GM18858 (cell line): ENCODE results near the gene MRPL58.
"Not testable (repeated sequence)": the region's sequence is repeated elsewhere in the genome, so short reads cannot be mapped to it uniquely, and the experiment has no call there.

Experiments used
- ATAC-seq: cut with Tn5 transposase; IDR thresholded peaks from one replicate; pipeline ENCODE4 v1.9.1; 2021; ENCODE audit not compliant: unreplicated experiment

MRPL58 gene

GRCh38 chr17:75012096-75012345, 449 bp upstream of the MRPL58 start:
- ATAC-seq, result no peak

- ATAC-seq, result no peak
Measured at GRCh38 chr17:75013092-75013559, 656 bp downstream of the MRPL58 start.

GRCh38 chr17:75019146-75019545, 6.7 kb downstream of the MRPL58 start:
- ATAC-seq, result no peak

DNA sequence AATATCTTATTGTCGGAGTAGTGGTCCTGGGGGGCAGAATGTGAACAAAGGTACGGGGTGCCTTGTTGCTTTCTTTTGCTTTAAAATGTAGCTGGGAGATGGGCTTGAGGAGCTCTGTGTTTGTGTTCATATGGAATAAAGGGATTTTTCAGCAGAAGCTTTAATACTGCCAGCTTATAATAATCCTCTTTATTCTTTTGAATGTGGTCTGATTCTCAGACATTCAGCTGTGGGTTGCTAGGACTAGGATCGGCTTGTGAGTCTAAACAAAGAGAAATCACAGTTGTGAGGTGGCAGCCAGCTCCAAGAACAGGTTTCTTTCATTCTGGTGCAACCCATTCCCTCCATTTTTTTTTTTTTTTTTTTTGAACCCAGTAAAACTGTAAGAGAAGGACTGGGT, 7.2 kb downstream of the MRPL58 start:
- no peak for ATAC-seq

- no peak for ATAC-seq
Measured at GRCh38 chr17:75020331-75021110, 8.1 kb downstream of the MRPL58 start.

- no peak for ATAC-seq
Measured at GRCh38 chr17:75024686-75025397, 12.4 kb downstream of the MRPL58 start.

GRCh38 chr17:75025398-75025734, 12.9 kb downstream of the MRPL58 start:
- not testable (repeated sequence) for ATAC-seq

GRCh38 chr17:75026650-75027049, 14.2 kb downstream of the MRPL58 start:
- not testable (repeated sequence) for ATAC-seq

GRCh38 chr17:75030161-75030560, 17.7 kb downstream of the MRPL58 start:
- ATAC-seq, result no peak

DNA sequence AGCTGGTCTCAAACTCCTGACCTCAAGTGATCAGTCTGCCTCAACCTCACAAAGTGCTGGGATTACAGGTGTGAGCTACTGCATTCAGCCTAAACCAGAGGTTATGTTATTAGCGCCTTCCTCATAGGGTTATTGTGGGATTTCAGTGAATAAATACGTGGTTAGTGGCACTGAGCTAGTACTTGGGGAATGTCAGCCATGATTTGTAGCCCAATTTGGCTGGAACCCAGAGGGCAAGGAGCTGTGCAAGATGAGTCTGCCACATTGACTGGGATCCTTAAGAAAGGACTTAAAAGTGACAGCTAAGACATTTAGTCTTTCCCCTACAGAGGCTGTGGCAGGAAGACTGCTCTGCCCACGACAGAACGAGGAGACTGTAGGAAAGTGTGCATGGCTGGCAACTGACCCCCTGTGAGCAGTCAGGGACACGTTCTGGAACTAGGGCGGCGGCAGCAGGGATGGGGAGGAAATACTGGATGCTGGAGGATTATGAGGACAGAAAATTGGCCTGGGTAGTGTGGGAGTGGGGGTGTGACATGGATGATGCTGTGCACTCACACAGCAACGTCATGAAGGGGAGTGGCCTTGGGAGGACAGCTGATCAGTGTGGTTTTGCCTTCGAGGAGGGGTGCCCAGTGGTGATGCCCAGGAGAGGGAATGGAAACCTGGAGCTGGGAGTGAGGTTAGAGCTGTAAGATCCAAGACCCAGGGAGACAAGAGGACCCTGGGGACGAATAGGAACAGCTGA, 19.7 kb downstream of the MRPL58 start:
- ATAC-seq, result no peak

DNA sequence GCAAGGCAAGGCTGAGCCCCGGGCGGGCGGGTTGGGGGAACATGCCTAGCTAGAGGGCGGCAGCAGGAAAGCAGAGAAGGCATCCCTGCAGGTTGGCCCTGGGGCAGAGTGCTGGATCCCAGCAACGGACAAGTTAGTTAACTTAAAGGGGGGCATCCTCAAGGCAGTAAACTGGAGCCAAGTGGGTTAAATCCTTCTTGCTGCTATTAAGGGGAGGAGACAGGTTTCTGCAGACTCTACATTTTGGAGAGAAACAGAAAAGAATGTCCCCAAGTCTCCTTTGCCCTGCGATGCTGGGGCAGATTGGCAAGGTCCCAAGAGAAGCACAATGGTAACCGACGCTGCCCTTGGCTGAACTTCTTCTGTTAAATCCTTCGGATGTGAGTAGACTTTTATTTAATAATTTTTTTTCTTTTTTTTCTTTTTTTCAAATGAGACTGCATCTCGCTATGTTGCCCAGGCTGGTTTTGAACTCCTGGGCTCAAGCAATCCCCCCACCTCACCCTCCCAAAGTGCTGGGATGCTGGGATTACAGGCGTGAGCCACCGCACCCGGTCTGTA, 20.3 kb downstream of the MRPL58 start:
- no peak for ATAC-seq

GRCh38 chr17:75033346-75034235, 21.1 kb downstream of the MRPL58 start:
- no peak for ATAC-seq

GRCh38 chr17:75034236-75034908, 21.9 kb downstream of the MRPL58 start:
- ATAC-seq, result no peak

DNA sequence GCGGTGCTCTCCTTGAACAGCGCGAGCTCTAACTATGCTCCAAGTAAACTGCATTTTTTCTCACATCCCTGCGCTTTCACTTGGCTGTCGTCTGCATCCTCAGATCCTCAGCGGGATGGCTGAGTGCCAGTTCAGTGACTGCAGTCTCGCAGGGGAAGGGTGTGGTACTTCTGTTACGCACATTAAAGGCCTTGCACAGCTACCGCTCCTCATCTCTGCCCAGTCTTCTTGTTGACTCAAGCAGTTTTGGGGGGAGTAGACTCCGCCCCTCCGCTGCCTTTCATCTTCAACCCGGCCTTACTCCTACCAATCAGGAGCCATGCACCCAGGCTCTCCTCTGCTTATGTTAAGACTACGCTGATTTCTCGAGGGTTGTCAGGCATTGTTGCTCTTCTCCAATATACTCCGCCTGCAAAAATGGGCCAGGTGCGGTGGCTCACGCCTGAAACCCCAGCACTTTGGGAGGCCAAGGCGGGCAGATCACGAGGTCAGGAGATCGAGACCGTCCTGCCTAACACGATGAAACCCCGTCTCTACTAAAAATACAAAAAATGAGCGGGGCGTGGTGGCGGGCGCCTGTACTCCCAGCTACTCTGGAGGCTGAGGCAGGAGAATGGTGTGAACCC, 24.3 kb downstream of the MRPL58 start:
- ATAC-seq, result no peak

GRCh38 chr17:75039238-75039637, 26.8 kb downstream of the MRPL58 start:
- ATAC-seq, result no peak

DNA sequence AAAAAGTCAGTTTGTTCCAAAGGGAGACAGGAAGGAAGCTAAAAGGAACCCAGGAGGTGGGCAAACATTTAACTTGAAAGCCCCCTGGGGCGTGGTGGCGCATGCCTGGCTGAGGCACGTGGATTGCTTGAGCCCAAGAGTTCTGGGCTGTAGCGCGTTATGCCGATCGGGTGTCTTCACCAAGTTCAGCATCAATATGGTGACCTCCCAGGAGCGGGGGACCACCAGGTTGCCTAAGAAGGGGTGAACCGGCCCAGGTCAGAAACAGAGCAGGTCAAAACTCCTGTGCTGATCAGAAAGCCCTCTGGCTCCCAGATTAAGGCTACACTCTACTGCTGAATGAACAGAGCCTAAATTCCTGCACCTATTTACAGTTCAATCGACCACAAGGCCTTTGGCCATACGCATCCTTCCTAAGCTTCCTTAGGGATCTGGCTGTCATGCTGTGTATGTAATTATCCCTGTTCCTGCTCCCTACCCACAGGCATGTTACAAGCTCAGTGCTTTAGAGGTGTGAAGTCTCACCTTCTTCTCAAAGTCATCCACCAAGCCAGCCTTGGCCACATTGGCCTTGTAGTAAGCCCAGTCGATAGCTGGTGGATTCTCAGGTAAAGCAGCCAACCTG, 29.3 kb downstream of the MRPL58 start:
- no peak for ATAC-seq

- not testable (repeated sequence) for ATAC-seq
Measured at GRCh38 chr17:75043789-75044188, 31.3 kb downstream of the MRPL58 start.

DNA sequence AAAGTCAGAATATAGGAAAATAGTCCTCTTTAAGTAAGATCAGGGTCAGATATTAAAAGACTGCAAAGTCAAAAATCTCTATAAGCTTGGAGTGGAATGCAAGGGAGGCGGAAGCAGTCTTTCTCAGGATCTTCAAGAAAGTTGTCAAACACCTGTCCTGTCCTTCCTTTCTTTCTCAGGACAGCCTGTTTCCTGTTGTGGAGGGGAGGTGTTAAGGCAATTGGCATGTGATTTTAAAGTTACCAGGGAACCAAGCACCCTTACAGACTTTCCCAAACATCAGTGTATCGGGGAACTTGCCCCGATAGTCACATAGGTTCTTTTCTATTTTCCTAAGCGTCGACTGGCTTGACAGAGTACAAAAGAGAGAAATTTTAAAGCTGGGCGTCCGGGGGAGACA, 32.2 kb downstream of the MRPL58 start:
- ATAC-seq, result no peak

- not testable (repeated sequence) for ATAC-seq
Measured at GRCh38 chr17:75045946-75046406, 33.5 kb downstream of the MRPL58 start.
